ENCODE data around the gene MOGAT1. TPM values are rescaled to one million over a fixed set of nuclear protein-coding genes. Genes with fewer than 3 reads are reported as not detected.

The MOGAT1 gene
- total and polyA plus RNA-seq, 2 of the 13 experiments (the other 11 are each of a cell fraction or from before 2014, with no cell fraction given) = 0.98 to 4.3 TPM

DNA sequence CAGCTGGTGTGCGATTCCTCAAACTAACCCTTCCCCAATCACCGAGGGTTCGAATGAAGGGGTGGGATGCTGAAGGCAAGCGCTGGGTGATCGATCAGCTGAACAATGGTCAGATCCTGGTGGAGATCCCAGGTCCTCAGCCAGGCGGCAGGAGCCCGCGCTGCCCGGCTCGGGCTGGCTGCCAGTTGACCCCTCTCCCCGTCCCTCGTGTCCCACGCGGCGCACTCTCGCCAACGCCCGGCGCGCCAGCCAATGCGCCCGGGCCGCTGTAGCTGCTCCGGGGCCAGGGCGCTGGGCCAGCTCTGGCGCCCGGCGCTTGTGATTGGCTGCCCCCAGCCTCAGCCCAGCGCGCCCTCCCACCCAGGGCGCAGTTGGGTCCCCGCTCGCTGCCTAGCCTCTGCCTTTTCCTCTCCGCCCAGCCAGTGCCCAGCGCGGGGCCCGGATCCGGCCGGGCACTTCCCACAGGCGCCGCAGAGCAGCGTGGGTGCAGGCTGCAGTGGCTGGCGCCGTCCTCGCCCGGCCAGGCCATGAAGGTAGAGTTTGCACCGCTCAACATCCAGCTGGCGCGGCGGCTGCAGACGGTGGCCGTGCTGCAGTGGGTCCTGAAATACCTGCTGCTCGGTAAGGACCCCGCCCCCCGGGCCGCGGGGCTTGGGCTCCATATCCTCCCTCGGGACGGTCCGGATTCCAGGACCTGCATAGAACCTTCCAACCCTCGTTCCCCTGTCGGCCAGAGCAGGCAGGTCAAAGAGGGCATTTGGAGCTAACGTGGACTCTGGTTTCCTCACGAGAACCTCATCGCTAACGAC, at the start of gene MOGAT1 (continued):
- TF ChIP-seq, protein P1, sequence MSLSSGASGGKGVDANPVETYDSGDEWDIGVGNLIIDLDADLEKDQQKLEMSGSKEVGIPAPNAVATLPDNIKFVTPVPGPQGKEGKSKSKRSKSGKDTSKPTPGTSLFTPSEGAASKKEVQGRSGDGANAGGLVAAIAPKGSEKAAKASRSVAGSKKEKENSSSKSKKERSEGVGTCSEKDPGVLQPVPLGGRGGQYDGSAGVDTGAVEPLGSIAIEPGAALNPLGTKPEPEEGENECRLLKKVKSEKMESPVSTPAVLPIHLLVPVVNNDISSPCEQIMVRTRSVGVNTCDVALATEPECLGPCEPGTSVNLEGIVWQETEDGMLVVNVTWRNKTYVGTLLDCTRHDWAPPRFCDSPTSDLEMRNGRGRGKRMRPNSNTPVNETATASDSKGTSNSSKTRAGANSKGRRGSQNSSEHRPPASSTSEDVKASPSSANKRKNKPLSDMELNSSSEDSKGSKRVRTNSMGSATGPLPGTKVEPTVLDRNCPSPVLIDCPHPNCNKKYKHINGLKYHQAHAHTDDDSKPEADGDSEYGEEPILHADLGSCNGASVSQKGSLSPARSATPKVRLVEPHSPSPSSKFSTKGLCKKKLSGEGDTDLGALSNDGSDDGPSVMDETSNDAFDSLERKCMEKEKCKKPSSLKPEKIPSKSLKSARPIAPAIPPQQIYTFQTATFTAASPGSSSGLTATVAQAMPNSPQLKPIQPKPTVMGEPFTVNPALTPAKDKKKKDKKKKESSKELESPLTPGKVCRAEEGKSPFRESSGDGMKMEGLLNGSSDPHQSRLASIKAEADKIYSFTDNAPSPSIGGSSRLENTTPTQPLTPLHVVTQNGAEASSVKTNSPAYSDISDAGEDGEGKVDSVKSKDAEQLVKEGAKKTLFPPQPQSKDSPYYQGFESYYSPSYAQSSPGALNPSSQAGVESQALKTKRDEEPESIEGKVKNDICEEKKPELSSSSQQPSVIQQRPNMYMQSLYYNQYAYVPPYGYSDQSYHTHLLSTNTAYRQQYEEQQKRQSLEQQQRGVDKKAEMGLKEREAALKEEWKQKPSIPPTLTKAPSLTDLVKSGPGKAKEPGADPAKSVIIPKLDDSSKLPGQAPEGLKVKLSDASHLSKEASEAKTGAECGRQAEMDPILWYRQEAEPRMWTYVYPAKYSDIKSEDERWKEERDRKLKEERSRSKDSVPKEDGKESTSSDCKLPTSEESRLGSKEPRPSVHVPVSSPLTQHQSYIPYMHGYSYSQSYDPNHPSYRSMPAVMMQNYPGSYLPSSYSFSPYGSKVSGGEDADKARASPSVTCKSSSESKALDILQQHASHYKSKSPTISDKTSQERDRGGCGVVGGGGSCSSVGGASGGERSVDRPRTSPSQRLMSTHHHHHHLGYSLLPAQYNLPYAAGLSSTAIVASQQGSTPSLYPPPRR (CRISPR knock-in tag; IDR thresholded peaks at IDR 0.05; ENCODE audit: borderline replicate concordance) = peak; percentile 73
- TF ChIP-seq, protein P2, sequence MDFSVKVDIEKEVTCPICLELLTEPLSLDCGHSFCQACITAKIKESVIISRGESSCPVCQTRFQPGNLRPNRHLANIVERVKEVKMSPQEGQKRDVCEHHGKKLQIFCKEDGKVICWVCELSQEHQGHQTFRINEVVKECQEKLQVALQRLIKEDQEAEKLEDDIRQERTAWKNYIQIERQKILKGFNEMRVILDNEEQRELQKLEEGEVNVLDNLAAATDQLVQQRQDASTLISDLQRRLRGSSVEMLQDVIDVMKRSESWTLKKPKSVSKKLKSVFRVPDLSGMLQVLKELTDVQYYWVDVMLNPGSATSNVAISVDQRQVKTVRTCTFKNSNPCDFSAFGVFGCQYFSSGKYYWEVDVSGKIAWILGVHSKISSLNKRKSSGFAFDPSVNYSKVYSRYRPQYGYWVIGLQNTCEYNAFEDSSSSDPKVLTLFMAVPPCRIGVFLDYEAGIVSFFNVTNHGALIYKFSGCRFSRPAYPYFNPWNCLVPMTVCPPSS (IDR thresholded peaks at IDR 0.05) = no peak
- TF ChIP-seq, protein P3, sequence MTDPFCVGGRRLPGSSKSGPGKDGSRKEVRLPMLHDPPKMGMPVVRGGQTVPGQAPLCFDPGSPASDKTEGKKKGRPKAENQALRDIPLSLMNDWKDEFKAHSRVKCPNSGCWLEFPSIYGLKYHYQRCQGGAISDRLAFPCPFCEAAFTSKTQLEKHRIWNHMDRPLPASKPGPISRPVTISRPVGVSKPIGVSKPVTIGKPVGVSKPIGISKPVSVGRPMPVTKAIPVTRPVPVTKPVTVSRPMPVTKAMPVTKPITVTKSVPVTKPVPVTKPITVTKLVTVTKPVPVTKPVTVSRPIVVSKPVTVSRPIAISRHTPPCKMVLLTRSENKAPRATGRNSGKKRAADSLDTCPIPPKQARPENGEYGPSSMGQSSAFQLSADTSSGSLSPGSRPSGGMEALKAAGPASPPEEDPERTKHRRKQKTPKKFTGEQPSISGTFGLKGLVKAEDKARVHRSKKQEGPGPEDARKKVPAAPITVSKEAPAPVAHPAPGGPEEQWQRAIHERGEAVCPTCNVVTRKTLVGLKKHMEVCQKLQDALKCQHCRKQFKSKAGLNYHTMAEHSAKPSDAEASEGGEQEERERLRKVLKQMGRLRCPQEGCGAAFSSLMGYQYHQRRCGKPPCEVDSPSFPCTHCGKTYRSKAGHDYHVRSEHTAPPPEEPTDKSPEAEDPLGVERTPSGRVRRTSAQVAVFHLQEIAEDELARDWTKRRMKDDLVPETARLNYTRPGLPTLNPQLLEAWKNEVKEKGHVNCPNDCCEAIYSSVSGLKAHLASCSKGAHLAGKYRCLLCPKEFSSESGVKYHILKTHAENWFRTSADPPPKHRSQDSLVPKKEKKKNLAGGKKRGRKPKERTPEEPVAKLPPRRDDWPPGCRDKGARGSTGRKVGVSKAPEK (CRISPR knock-in tag; IDR thresholded peaks at IDR 0.05; ENCODE audit: borderline replicate concordance) = peak; percentile 88; the same call in 1 of the 2 replicates
- TF ChIP-seq ZNF274 (CRISPR knock-in tag; IDR thresholded peaks at IDR 0.05) (peak; percentile 94), DNMT3B (CRISPR knock-in tag; conservative IDR thresholded peaks at IDR 0.05) (no peak), ZNF558 (CRISPR knock-in tag; IDR thresholded peaks at IDR 0.05; ENCODE audit: borderline replicate concordance) (no peak; the same call in 1 of the 2 replicates), SMYD3 (CRISPR knock-in tag; IDR thresholded peaks at IDR 0.05) (peak; percentile 65; the same call in 1 of the 2 replicates), RCOR2 (CRISPR knock-in tag; IDR thresholded peaks at IDR 0.05) (no peak), NR3C1 (CRISPR knock-in tag; IDR thresholded peaks at IDR 0.05) (no peak), GABPB1 (CRISPR knock-in tag; IDR thresholded peaks at IDR 0.05) (peak; percentile 81; the same call in 1 of the 2 replicates), ZNF788 (CRISPR knock-in tag; IDR thresholded peaks at IDR 0.05; ENCODE audit: borderline replicate concordance) (peak; percentile 43; the same call in 1 of the 2 replicates), ZNF232 (CRISPR knock-in tag; IDR thresholded peaks at IDR 0.05; ENCODE audit: borderline replicate concordance) (peak; percentile 72; the same call in 1 of the 2 replicates), IKZF4 (CRISPR knock-in tag; IDR thresholded peaks at IDR 0.05; ENCODE audit: borderline replicate concordance, low read depth, not compliant biosample characterization) (no peak), DR1 (CRISPR knock-in tag; IDR thresholded peaks at IDR 0.05) (peak; percentile 93), ZNF850 (CRISPR knock-in tag; conservative IDR thresholded peaks at IDR 0.05) (no peak)
- TF ChIP-seq, protein P4, sequence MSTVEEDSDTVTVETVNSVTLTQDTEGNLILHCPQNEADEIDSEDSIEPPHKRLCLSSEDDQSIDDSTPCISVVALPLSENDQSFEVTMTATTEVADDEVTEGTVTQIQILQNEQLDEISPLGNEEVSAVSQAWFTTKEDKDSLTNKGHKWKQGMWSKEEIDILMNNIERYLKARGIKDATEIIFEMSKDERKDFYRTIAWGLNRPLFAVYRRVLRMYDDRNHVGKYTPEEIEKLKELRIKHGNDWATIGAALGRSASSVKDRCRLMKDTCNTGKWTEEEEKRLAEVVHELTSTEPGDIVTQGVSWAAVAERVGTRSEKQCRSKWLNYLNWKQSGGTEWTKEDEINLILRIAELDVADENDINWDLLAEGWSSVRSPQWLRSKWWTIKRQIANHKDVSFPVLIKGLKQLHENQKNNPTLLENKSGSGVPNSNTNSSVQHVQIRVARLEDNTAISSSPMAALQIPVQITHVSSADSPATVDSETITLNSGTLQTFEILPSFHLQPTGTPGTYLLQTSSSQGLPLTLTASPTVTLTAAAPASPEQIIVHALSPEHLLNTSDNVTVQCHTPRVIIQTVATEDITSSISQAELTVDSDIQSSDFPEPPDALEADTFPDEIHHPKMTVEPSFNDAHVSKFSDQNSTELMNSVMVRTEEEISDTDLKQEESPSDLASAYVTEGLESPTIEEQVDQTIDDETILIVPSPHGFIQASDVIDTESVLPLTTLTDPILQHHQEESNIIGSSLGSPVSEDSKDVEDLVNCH (CRISPR knock-in tag; IDR thresholded peaks at IDR 0.05) = 0 out of 2 replicates have a peak, but pooled peaks have one; percentile 32

Measured in HepG2 (cell line).